Neural cell (in vitro differentiated cells): ENCODE measurements around the gene ALMS1. TPM values are rescaled to one million over a fixed set of nuclear protein-coding genes. Genes with fewer than 3 reads are reported as not detected.
"Not testable (repeated sequence)": the region's sequence is repeated elsewhere in the genome, so short reads cannot be mapped to it uniquely, and the experiment has no call there.

Experiments used
- H2AFZ ChIP-seq: fragments of 200-600, 300-800 bp; sonication (generic), shearing (Covaris generic); 2 replicates; pipeline ENCODE4 v1.6.0; 2014; ENCODE audit warnings: low read depth, mild to moderate bottlenecking, antibody characterized with exemption, low read length, moderate library complexity
- H3F3A ChIP-seq: fragments of 200-600 bp; shearing (Covaris generic); 2 replicates; pipeline ENCODE4 v1.6.1; 2016; ENCODE audit warnings: mild to moderate bottlenecking, moderate library complexity, mixed read lengths, antibody characterized with exemption, low read length; ENCODE audit not compliant: insufficient read depth, poor library complexity, severe bottlenecking
- H3K27ac ChIP-seq: fragments of 200-600, 300-800 bp; sonication (generic), shearing (Covaris generic); 2 replicates; pipeline ENCODE4 v1.5.1; 2014; ENCODE audit warnings: mild to moderate bottlenecking, low read length, moderate library complexity
- H3K27me3 ChIP-seq: fragments of 300-800, 200-600 bp; sonication (generic), shearing (Covaris generic); 2 replicates; pipeline ENCODE4 v1.6.0; 2014; ENCODE audit warnings: mild to moderate bottlenecking, low read depth, low read length, moderate library complexity; ENCODE audit not compliant: insufficient read depth
- H3K36me3 ChIP-seq: fragments of 300-800, 200-600 bp; sonication (generic), shearing (Covaris generic); 2 replicates; pipeline ENCODE4 v1.5.1; 2014; ENCODE audit warnings: mild to moderate bottlenecking, antibody characterized with exemption, low read length, moderate library complexity; ENCODE audit not compliant: insufficient read depth
- H3K4me2 ChIP-seq: fragments of 300-800, 200-600 bp; sonication (generic), shearing (Covaris generic); 2 replicates; pipeline ENCODE4 v1.6.0; 2014; ENCODE audit warnings: mild to moderate bottlenecking, low read length
- H3K4me3 ChIP-seq: fragments of 300-800, 200-600 bp; sonication (generic), shearing (Covaris generic); 2 replicates; pipeline ENCODE4 v1.5.1; 2014; ENCODE audit warnings: mild to moderate bottlenecking, low read length, moderate library complexity
- H3K79me2 ChIP-seq: fragments of 200-600 bp; shearing (Covaris generic); replicated peaks from 2 replicates; pipeline ENCODE4 v1.6.0; 2014; ENCODE audit warnings: mild to moderate bottlenecking, low read length, moderate library complexity; ENCODE audit not compliant: insufficient read depth
- H3K9ac ChIP-seq: fragments of 300-800, 200-600 bp; sonication (generic), shearing (Covaris generic); 2 replicates; pipeline ENCODE4 v1.6.1; 2016; ENCODE audit warnings: mild to moderate bottlenecking, low read length, mixed read lengths
- H3K9me2 ChIP-seq: fragments of 200-600 bp; shearing (Covaris generic); 2 replicates; pipeline ENCODE4 v1.6.1; 2016; ENCODE audit warnings: mild to moderate bottlenecking, low read length, mixed read lengths; ENCODE audit not compliant: insufficient read depth
- H3K9me3 ChIP-seq: fragments of 200-600, 300-800 bp; sonication (generic), shearing (Covaris generic); 2 replicates; pipeline ENCODE4 v1.6.1; 2016; ENCODE audit warnings: mild to moderate bottlenecking, mixed run types, low read length, moderate library complexity, mixed read lengths
- H4K20me1 ChIP-seq: fragments of 200-600 bp; shearing (Covaris generic); 2 replicates; pipeline ENCODE4 v1.6.1; 2016; ENCODE audit warnings: mild to moderate bottlenecking, mixed run types; ENCODE audit not compliant: insufficient read depth
- EP300 ChIP-seq: fragments of 450-650 bp; conservative IDR thresholded peaks from 2 replicates; pipeline ENCODE4 v1.6.1; 2014; ENCODE audit warnings: antibody characterized with exemption, mild to moderate bottlenecking, moderate library complexity; ENCODE audit not compliant: poor library complexity, severe bottlenecking
- EZH2 ChIP-seq: fragments of 200-600, 300-800 bp; shearing (Covaris generic), sonication (generic); IDR thresholded peaks from 2 replicates; pipeline ENCODE4 v1.6.1; 2014; ENCODE audit warnings: antibody characterized with exemption, low read length, borderline replicate concordance, mild to moderate bottlenecking; ENCODE audit not compliant: insufficient read depth, poor library complexity, severe bottlenecking
- MXI1 ChIP-seq: fragments of 450-650 bp; conservative IDR thresholded peaks from 2 replicates; pipeline ENCODE4 v1.6.1; 2014; ENCODE audit warnings: antibody characterized with exemption, mild to moderate bottlenecking; ENCODE audit not compliant: poor library complexity, severe bottlenecking
- POLR2AphosphoS5 ChIP-seq: IDR thresholded peaks from 2 replicates; pipeline ENCODE4 v1.6.1; 2012
- RAD21 ChIP-seq: fragments of 450-650 bp; conservative IDR thresholded peaks from 2 replicates; pipeline ENCODE4 v1.6.1; 2014; ENCODE audit warnings: antibody characterized with exemption, mild to moderate bottlenecking, moderate library complexity
- SMC3 ChIP-seq: fragments of 450-650 bp; conservative IDR thresholded peaks from 2 replicates; pipeline ENCODE4 v1.6.1; 2014; ENCODE audit warnings: antibody characterized with exemption, mild to moderate bottlenecking, moderate library complexity; ENCODE audit not compliant: poor library complexity
- TAF1 ChIP-seq: IDR thresholded peaks from 2 replicates; pipeline ENCODE4 v1.6.1; 2012; ENCODE audit warnings: low read depth
- polyA plus RNA-seq: library from polyadenylated mRNA; depleted of rRNA; stranded (reverse); fragments of >200 nt; gene quantifications from 2 replicates; pipeline ENCODE4 v1.2.3, GENCODE V29; 2014
- TF ChIP-seq, protein P1 (sequence below): fragments of 450-650 bp; IDR thresholded peaks from 2 replicates; pipeline ENCODE4 v1.5.1; 2014; ENCODE audit warnings: antibody characterized with exemption, mild to moderate bottlenecking, moderate library complexity; ENCODE audit not compliant: poor library complexity, severe bottlenecking
- TF ChIP-seq, protein P2 (sequence below): IDR thresholded peaks from 2 replicates; pipeline ENCODE4 v1.6.1; 2012; ENCODE audit warnings: borderline replicate concordance

ALMS1 gene
- polyA plus RNA-seq, 1 donor from 2014 or later, result 12.2 TPM

DNA sequence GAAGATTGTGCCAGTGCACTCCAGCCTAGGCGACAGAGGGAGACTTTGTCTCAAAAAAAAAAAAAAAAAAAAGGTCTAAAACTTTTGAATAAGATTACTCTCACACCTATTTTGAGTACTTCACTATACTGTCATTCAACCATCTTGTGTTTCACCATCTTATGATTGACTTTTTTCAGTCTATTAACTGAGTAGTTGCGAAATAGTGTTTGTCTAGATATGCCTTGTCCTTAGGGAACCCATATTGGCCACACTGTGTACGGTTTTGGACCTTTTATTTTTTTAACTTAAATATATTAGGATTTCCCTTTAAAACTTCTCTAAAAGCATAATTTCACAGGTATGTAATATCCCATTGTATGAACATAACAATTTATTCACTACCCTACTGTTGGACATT is 72.3 kb downstream of the ALMS1 start:
- H3K27me3 ChIP-seq, result no peaks in the 10 kb centered on the region
- H3K36me3 ChIP-seq, result peaks cover 19% of the 10 kb centered on the region
- H3K4me3 ChIP-seq, result no peak overlapping the region
- H4K20me1 ChIP-seq, result no peaks in the 10 kb centered on the region
- H3F3A ChIP-seq, result no peaks in the 10 kb centered on the region
- H3K9ac ChIP-seq, result no peak overlapping the region
- no peak overlapping the region for H3K27ac ChIP-seq
- TF ChIP-seq, protein P1, sequence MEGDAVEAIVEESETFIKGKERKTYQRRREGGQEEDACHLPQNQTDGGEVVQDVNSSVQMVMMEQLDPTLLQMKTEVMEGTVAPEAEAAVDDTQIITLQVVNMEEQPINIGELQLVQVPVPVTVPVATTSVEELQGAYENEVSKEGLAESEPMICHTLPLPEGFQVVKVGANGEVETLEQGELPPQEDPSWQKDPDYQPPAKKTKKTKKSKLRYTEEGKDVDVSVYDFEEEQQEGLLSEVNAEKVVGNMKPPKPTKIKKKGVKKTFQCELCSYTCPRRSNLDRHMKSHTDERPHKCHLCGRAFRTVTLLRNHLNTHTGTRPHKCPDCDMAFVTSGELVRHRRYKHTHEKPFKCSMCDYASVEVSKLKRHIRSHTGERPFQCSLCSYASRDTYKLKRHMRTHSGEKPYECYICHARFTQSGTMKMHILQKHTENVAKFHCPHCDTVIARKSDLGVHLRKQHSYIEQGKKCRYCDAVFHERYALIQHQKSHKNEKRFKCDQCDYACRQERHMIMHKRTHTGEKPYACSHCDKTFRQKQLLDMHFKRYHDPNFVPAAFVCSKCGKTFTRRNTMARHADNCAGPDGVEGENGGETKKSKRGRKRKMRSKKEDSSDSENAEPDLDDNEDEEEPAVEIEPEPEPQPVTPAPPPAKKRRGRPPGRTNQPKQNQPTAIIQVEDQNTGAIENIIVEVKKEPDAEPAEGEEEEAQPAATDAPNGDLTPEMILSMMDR, result no peak
- no peak for TF ChIP-seq MXI1
- no peak for TF ChIP-seq EZH2
- H3K9me3 ChIP-seq, result no peaks in the 10 kb centered on the region
- H2AFZ ChIP-seq, result no peak overlapping the region
- no peaks in the 10 kb centered on the region for H3K9me2 ChIP-seq
- H3K79me2 ChIP-seq, result no peaks in the 10 kb centered on the region
- no peak overlapping the region for H3K4me2 ChIP-seq

DNA sequence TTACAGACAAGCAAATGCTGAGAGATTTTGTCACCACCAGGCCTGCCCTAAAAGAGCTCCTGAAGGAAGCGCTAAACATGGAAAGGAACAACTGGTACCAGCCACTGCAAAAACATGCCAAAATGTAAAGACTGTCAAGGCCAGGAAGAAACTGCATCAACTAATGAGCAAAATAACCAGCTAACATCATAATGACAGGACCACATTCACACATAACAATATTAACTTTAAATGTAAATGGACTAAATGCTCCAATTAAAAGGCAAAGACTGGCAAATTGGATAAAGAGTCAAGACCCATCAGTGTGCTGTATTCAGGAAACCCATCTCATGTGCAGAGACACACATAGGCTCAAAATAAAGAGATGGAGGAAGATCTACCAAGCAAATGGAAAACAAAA is 76.8 kb downstream of the ALMS1 start:
- H3K9me3 ChIP-seq, H3K27ac ChIP-seq, H2AFZ ChIP-seq, H3K4me3 ChIP-seq, H3K4me2 ChIP-seq, H3K79me2 ChIP-seq, H3F3A ChIP-seq, H3K27me3 ChIP-seq, H3K9me2 ChIP-seq, H3K9ac ChIP-seq, H4K20me1 ChIP-seq: not testable (repeated sequence)
- H3K36me3 ChIP-seq, result peaks cover 12% of the 10 kb centered on the region

DNA sequence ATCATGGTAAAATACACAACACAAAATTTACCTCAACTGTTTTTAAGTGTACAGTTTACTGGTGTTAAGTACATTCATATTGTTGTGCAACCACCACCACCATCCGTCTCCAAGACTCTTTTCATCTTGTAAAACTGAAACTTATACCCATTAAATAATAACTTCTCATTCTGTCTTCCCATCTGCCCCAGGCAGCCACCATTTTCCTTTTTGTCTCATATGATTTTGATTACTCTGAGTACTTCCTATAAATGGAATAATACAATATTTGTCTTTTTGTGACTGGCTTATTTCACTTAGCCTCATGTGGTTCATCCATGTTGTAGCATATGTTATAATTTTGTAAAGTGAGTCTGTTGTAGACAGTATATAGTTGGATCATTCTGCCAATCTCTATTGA is 82.7 kb downstream of the ALMS1 start:
- Histone ChIP-seq H3K36me3 (no peaks in the 10 kb centered on the region), H3K4me3 (no peak overlapping the region), H3K9ac (no peak overlapping the region), H3F3A (no peaks in the 10 kb centered on the region), H4K20me1 (no peaks in the 10 kb centered on the region), H3K27ac (no peak overlapping the region), H3K4me2 (no peak overlapping the region), H3K27me3 (no peaks in the 10 kb centered on the region), H3K9me3 (no peaks in the 10 kb centered on the region), H3K9me2 (no peaks in the 10 kb centered on the region), H2AFZ (no peak overlapping the region), H3K79me2 (no peaks in the 10 kb centered on the region)
- no peak for TF ChIP-seq EZH2
- no peak for TF ChIP-seq MXI1
- no peak for TF ChIP-seq TAF1
- TF ChIP-seq, protein P2, sequence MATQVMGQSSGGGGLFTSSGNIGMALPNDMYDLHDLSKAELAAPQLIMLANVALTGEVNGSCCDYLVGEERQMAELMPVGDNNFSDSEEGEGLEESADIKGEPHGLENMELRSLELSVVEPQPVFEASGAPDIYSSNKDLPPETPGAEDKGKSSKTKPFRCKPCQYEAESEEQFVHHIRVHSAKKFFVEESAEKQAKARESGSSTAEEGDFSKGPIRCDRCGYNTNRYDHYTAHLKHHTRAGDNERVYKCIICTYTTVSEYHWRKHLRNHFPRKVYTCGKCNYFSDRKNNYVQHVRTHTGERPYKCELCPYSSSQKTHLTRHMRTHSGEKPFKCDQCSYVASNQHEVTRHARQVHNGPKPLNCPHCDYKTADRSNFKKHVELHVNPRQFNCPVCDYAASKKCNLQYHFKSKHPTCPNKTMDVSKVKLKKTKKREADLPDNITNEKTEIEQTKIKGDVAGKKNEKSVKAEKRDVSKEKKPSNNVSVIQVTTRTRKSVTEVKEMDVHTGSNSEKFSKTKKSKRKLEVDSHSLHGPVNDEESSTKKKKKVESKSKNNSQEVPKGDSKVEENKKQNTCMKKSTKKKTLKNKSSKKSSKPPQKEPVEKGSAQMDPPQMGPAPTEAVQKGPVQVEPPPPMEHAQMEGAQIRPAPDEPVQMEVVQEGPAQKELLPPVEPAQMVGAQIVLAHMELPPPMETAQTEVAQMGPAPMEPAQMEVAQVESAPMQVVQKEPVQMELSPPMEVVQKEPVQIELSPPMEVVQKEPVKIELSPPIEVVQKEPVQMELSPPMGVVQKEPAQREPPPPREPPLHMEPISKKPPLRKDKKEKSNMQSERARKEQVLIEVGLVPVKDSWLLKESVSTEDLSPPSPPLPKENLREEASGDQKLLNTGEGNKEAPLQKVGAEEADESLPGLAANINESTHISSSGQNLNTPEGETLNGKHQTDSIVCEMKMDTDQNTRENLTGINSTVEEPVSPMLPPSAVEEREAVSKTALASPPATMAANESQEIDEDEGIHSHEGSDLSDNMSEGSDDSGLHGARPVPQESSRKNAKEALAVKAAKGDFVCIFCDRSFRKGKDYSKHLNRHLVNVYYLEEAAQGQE, result no peak
- TF ChIP-seq, protein P1, result no peak
- no peak for TF ChIP-seq SMC3
- no peak for TF ChIP-seq EP300
- TF ChIP-seq RAD21, result no peak
- TF ChIP-seq POLR2AphosphoS5, result no peak

DNA sequence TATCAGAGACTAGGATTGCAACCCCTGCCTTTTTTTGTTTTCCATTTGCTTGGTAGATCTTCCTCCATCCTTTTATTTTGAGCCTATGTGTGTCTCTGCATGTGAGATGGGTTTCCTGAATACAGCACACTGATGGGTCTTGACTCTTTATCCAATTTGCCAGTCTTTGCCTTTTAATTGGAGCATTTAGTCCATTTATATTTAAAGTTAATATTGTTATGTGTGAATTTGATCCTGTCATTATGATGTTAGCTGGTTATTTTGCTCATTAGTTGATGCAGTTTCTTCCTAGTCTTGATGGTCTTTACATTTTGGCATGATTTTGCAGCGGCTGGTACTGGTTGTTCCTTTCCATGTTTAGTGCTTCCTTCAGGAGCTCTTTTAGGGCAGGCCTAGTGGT is 98.2 kb downstream of the ALMS1 start:
- H3K9ac ChIP-seq, H2AFZ ChIP-seq, H3K4me3 ChIP-seq, H3K79me2 ChIP-seq, H3F3A ChIP-seq, H3K4me2 ChIP-seq, H3K36me3 ChIP-seq, H3K9me2 ChIP-seq, H3K27ac ChIP-seq, H3K27me3 ChIP-seq, H4K20me1 ChIP-seq, H3K9me3 ChIP-seq: not testable (repeated sequence)
